HEK293 (cell line): ENCODE data around the gene ESR1.

Experiments
- KLF9 ChIP-seq: fragments of 450-650 bp; formaldehyde crosslinking; IDR thresholded peaks from 2 replicates; pipeline ENCODE4 v1.5.1; 2016; ENCODE audit warnings: missing biosample characterization, missing genetic modification characterization, low read depth
- PRDM1 ChIP-seq: fragments of 450-650 bp; formaldehyde crosslinking; IDR thresholded peaks from 2 replicates; pipeline ENCODE4; 2016; ENCODE audit warnings: missing biosample characterization, missing genetic modification characterization
- PRDM4 ChIP-seq: fragments of 450-650 bp; formaldehyde crosslinking; IDR thresholded peaks from 2 replicates; pipeline ENCODE4 v1.5.1; 2017; ENCODE audit warnings: missing biosample characterization, missing genetic modification characterization
- ZBTB6 ChIP-seq: fragments of 450-650 bp; formaldehyde crosslinking; IDR thresholded peaks from 2 replicates; pipeline ENCODE4 v1.5.1; 2017; ENCODE audit warnings: missing biosample characterization, missing genetic modification characterization
- ZNF140 ChIP-seq: fragments of 450-650 bp; formaldehyde crosslinking; IDR thresholded peaks from 2 replicates; pipeline ENCODE4 v1.5.1; 2016; ENCODE audit warnings: missing biosample characterization, missing genetic modification characterization
- ZNF24 ChIP-seq: fragments of 450-650 bp; formaldehyde crosslinking; IDR thresholded peaks from 2 replicates; pipeline ENCODE4 v1.5.1; 2016; ENCODE audit warnings: missing biosample characterization, missing genetic modification characterization
- ZNF426 ChIP-seq: fragments of 450-650 bp; formaldehyde crosslinking; IDR thresholded peaks from 2 replicates; pipeline ENCODE4 v1.5.1; 2017; ENCODE audit warnings: missing biosample characterization, missing genetic modification characterization, mild to moderate bottlenecking, inconsistent platforms, moderate library complexity
- ZNF558 ChIP-seq: fragments of 450-650 bp; formaldehyde crosslinking; IDR thresholded peaks from 2 replicates; pipeline ENCODE4 v1.5.1; 2016; ENCODE audit warnings: missing biosample characterization, missing genetic modification characterization
- ZNF654 ChIP-seq: fragments of 450-650 bp; formaldehyde crosslinking; IDR thresholded peaks from 2 replicates; pipeline ENCODE4 v1.5.1; 2016; ENCODE audit warnings: low read depth, missing biosample characterization, missing genetic modification characterization
- TF ChIP-seq, protein P1 (sequence below): fragments of 450-650 bp; formaldehyde crosslinking; IDR thresholded peaks from 2 replicates; pipeline ENCODE4 v1.5.1; 2016; ENCODE audit warnings: missing biosample characterization, missing genetic modification characterization
- TF ChIP-seq, protein P2 (sequence below): fragments of 450-650 bp; formaldehyde crosslinking; IDR thresholded peaks from 2 replicates; pipeline ENCODE4 v1.5.1; 2016; ENCODE audit warnings: missing biosample characterization, missing genetic modification characterization
- TF ChIP-seq, protein P3 (sequence below): sonication (generic); formaldehyde crosslinking; IDR thresholded peaks from 2 replicates; pipeline ENCODE4 v1.8.1; 2022; ENCODE audit warnings: mild to moderate bottlenecking, moderate library complexity, missing genetic modification reagents
- TF ChIP-seq, protein P4 (sequence below): fragments of 450-650 bp; formaldehyde crosslinking; IDR thresholded peaks from 2 replicates; pipeline ENCODE4 v1.5.1; 2016; ENCODE audit warnings: missing biosample characterization, missing genetic modification characterization
- TF ChIP-seq, protein P5 (sequence below): fragments of 450-650 bp; formaldehyde crosslinking; IDR thresholded peaks from 2 replicates; pipeline ENCODE4 v1.5.1; 2016; ENCODE audit warnings: missing biosample characterization, missing genetic modification characterization, low read depth

DNA sequence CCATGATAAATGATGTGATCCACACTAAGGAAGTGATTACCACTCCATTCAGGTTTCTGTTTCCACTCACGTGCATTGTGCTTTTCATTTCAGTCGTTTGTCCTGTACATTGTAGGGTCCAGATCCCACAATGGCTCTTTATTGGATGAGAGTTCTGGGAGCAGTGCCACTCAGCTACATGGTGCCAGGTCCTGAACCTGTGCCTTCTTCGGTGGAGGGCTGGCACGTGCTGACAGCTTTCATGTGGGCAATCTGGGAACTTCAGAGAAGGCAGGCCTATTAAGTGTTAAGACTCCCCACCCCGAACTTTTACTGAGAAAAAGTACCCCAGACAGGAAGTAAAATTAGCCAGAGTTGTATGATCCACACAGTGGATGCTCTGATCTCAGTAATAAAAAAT is 255.0 kb downstream of the ESR1 start:
- TF ChIP-seq, protein P1, sequence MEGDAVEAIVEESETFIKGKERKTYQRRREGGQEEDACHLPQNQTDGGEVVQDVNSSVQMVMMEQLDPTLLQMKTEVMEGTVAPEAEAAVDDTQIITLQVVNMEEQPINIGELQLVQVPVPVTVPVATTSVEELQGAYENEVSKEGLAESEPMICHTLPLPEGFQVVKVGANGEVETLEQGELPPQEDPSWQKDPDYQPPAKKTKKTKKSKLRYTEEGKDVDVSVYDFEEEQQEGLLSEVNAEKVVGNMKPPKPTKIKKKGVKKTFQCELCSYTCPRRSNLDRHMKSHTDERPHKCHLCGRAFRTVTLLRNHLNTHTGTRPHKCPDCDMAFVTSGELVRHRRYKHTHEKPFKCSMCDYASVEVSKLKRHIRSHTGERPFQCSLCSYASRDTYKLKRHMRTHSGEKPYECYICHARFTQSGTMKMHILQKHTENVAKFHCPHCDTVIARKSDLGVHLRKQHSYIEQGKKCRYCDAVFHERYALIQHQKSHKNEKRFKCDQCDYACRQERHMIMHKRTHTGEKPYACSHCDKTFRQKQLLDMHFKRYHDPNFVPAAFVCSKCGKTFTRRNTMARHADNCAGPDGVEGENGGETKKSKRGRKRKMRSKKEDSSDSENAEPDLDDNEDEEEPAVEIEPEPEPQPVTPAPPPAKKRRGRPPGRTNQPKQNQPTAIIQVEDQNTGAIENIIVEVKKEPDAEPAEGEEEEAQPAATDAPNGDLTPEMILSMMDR, result no peak
- TF ChIP-seq, protein P2, sequence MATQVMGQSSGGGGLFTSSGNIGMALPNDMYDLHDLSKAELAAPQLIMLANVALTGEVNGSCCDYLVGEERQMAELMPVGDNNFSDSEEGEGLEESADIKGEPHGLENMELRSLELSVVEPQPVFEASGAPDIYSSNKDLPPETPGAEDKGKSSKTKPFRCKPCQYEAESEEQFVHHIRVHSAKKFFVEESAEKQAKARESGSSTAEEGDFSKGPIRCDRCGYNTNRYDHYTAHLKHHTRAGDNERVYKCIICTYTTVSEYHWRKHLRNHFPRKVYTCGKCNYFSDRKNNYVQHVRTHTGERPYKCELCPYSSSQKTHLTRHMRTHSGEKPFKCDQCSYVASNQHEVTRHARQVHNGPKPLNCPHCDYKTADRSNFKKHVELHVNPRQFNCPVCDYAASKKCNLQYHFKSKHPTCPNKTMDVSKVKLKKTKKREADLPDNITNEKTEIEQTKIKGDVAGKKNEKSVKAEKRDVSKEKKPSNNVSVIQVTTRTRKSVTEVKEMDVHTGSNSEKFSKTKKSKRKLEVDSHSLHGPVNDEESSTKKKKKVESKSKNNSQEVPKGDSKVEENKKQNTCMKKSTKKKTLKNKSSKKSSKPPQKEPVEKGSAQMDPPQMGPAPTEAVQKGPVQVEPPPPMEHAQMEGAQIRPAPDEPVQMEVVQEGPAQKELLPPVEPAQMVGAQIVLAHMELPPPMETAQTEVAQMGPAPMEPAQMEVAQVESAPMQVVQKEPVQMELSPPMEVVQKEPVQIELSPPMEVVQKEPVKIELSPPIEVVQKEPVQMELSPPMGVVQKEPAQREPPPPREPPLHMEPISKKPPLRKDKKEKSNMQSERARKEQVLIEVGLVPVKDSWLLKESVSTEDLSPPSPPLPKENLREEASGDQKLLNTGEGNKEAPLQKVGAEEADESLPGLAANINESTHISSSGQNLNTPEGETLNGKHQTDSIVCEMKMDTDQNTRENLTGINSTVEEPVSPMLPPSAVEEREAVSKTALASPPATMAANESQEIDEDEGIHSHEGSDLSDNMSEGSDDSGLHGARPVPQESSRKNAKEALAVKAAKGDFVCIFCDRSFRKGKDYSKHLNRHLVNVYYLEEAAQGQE (tag by site-specific recombination), result no peak
- TF ChIP-seq ZNF426 (tag by site-specific recombination), result no peak
- TF ChIP-seq, protein P3, sequence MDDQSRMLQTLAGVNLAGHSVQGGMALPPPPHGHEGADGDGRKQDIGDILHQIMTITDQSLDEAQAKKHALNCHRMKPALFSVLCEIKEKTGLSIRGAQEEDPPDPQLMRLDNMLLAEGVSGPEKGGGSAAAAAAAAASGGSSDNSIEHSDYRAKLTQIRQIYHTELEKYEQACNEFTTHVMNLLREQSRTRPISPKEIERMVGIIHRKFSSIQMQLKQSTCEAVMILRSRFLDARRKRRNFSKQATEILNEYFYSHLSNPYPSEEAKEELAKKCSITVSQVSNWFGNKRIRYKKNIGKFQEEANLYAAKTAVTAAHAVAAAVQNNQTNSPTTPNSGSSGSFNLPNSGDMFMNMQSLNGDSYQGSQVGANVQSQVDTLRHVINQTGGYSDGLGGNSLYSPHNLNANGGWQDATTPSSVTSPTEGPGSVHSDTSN (CRISPR knock-in tag), result no peak
- TF ChIP-seq ZNF140 (tag by site-specific recombination), result no peak
- TF ChIP-seq PRDM4 (tag by site-specific recombination), result no peak
- no peak for TF ChIP-seq ZNF24
- no peak for TF ChIP-seq ZNF654 (tag by site-specific recombination)
- no peak for TF ChIP-seq KLF9 (tag by site-specific recombination)
- TF ChIP-seq, protein P4, sequence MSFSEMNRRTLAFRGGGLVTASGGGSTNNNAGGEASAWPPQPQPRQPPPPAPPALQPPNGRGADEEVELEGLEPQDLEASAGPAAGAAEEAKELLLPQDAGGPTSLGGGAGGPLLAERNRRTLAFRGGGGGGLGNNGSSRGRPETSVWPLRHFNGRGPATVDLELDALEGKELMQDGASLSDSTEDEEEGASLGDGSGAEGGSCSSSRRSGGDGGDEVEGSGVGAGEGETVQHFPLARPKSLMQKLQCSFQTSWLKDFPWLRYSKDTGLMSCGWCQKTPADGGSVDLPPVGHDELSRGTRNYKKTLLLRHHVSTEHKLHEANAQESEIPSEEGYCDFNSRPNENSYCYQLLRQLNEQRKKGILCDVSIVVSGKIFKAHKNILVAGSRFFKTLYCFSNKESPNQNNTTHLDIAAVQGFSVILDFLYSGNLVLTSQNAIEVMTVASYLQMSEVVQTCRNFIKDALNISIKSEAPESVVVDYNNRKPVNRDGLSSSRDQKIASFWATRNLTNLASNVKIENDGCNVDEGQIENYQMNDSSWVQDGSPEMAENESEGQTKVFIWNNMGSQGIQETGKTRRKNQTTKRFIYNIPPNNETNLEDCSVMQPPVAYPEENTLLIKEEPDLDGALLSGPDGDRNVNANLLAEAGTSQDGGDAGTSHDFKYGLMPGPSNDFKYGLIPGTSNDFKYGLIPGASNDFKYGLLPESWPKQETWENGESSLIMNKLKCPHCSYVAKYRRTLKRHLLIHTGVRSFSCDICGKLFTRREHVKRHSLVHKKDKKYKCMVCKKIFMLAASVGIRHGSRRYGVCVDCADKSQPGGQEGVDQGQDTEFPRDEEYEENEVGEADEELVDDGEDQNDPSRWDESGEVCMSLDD (tag by site-specific recombination), result no peak
- TF ChIP-seq ZNF558, result no peak
- TF ChIP-seq, protein P5, sequence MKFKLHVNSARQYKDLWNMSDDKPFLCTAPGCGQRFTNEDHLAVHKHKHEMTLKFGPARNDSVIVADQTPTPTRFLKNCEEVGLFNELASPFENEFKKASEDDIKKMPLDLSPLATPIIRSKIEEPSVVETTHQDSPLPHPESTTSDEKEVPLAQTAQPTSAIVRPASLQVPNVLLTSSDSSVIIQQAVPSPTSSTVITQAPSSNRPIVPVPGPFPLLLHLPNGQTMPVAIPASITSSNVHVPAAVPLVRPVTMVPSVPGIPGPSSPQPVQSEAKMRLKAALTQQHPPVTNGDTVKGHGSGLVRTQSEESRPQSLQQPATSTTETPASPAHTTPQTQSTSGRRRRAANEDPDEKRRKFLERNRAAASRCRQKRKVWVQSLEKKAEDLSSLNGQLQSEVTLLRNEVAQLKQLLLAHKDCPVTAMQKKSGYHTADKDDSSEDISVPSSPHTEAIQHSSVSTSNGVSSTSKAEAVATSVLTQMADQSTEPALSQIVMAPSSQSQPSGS, result no peak
- no peak for TF ChIP-seq PRDM1 (tag by site-specific recombination)
- no peak for TF ChIP-seq ZBTB6 (tag by site-specific recombination)
